ENCODE data around the gene NMD3. TPM values are rescaled to one million over a fixed set of nuclear protein-coding genes. Genes with fewer than 3 reads are reported as not detected.

Gene NMD3
- total and polyA plus RNA-seq, 2 of the 13 experiments (the other 11 are each of a cell fraction or from before 2014, with no cell fraction given) = 44.2 to 55.2 TPM

DNA sequence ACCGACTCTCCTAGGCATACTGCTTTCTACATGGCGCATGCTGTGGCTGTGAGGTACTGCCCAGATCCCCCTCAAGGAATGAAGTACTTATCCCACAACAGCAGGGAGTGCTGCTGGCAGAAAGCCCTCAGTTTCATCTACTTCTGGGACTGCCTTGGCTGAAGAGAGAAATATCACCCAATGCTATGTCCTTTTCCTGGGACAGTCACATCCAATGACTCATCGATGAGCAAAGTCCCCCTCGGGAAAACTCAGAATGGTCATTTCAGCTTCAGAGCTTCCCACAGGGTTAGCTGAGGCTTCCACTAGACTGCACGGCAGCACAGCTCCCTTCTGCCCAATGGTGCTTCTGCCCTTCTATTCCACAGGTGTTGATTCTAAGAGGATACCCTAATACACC, 3.6 kb upstream of the NMD3 start (continued):
- TF ChIP-seq JUN (CRISPR knock-in tag; IDR thresholded peaks at IDR 0.05) (peak; percentile 63; the same call in 1 of the 2 replicates), ZMAT3 (CRISPR knock-in tag; conservative IDR thresholded peaks at IDR 0.05) (no peak), HMGXB3 (CRISPR knock-in tag; IDR thresholded peaks at IDR 0.05; ENCODE audit: borderline replicate concordance) (0 out of 2 replicates have a peak, but pooled peaks have one; percentile 36), POLR2A (IDR thresholded peaks at IDR 0.05; ENCODE audit: insufficient read depth in 1 of 2, low read depth in 2 of 2, low read length in 2 of 2) (no peak), NFIB (CRISPR knock-in tag; IDR thresholded peaks at IDR 0.05; ENCODE audit: borderline replicate concordance) (no peak), TEAD3 (CRISPR knock-in tag; optimal IDR thresholded peaks at IDR 0.05; ENCODE audit: borderline replicate concordance) (peak; percentile 10), MBNL3 (CRISPR knock-in tag; conservative IDR thresholded peaks at IDR 0.05) (no peak), ZFP41 (CRISPR knock-in tag; IDR thresholded peaks at IDR 0.05; ENCODE audit: borderline replicate concordance) (no peak), STAG1 (CRISPR knock-in tag; IDR thresholded peaks at IDR 0.05) (no peak), ZNF7 (CRISPR knock-in tag; IDR thresholded peaks at IDR 0.05) (no peak), ESRRA (CRISPR knock-in tag; IDR thresholded peaks at IDR 0.05; ENCODE audit: low read depth) (0 out of 2 replicates have a peak, but pooled peaks have one; percentile 39), ZNF589 (CRISPR knock-in tag; conservative IDR thresholded peaks at IDR 0.05) (no peak), EHMT2 (IDR thresholded peaks at IDR 0.05; ENCODE audit: borderline replicate concordance, low read depth, low read length) (no peak), ZNF660 (CRISPR knock-in tag; IDR thresholded peaks at IDR 0.05; ENCODE audit: borderline replicate concordance, low read depth) (no peak), ZNF619 (CRISPR knock-in tag; IDR thresholded peaks at IDR 0.05) (no peak)
- TF ChIP-seq, protein P1, sequence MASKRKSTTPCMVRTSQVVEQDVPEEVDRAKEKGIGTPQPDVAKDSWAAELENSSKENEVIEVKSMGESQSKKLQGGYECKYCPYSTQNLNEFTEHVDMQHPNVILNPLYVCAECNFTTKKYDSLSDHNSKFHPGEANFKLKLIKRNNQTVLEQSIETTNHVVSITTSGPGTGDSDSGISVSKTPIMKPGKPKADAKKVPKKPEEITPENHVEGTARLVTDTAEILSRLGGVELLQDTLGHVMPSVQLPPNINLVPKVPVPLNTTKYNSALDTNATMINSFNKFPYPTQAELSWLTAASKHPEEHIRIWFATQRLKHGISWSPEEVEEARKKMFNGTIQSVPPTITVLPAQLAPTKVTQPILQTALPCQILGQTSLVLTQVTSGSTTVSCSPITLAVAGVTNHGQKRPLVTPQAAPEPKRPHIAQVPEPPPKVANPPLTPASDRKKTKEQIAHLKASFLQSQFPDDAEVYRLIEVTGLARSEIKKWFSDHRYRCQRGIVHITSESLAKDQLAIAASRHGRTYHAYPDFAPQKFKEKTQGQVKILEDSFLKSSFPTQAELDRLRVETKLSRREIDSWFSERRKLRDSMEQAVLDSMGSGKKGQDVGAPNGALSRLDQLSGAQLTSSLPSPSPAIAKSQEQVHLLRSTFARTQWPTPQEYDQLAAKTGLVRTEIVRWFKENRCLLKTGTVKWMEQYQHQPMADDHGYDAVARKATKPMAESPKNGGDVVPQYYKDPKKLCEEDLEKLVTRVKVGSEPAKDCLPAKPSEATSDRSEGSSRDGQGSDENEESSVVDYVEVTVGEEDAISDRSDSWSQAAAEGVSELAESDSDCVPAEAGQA (IDR thresholded peaks at IDR 0.05; ENCODE audit: low read depth) = no peak
- TF ChIP-seq, protein P1 (CRISPR knock-in tag; IDR thresholded peaks at IDR 0.05; ENCODE audit: borderline replicate concordance) = no peak
- TF ChIP-seq, protein P2, sequence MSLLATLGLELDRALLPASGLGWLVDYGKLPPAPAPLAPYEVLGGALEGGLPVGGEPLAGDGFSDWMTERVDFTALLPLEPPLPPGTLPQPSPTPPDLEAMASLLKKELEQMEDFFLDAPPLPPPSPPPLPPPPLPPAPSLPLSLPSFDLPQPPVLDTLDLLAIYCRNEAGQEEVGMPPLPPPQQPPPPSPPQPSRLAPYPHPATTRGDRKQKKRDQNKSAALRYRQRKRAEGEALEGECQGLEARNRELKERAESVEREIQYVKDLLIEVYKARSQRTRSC (CRISPR knock-in tag; IDR thresholded peaks at IDR 0.05; ENCODE audit: low read depth) = no peak
- TF ChIP-seq, protein P3, sequence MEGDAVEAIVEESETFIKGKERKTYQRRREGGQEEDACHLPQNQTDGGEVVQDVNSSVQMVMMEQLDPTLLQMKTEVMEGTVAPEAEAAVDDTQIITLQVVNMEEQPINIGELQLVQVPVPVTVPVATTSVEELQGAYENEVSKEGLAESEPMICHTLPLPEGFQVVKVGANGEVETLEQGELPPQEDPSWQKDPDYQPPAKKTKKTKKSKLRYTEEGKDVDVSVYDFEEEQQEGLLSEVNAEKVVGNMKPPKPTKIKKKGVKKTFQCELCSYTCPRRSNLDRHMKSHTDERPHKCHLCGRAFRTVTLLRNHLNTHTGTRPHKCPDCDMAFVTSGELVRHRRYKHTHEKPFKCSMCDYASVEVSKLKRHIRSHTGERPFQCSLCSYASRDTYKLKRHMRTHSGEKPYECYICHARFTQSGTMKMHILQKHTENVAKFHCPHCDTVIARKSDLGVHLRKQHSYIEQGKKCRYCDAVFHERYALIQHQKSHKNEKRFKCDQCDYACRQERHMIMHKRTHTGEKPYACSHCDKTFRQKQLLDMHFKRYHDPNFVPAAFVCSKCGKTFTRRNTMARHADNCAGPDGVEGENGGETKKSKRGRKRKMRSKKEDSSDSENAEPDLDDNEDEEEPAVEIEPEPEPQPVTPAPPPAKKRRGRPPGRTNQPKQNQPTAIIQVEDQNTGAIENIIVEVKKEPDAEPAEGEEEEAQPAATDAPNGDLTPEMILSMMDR (CRISPR knock-in tag; IDR thresholded peaks at IDR 0.05) = no peak
